ENCODE data around the gene MROH7. TPM values are rescaled to one million over a fixed set of nuclear protein-coding genes. Genes with fewer than 3 reads are reported as not detected.

The MROH7 gene
- total and polyA plus RNA-seq, 4 donors: 0.07 to 2.8 (median 0.58) TPM

DNA sequence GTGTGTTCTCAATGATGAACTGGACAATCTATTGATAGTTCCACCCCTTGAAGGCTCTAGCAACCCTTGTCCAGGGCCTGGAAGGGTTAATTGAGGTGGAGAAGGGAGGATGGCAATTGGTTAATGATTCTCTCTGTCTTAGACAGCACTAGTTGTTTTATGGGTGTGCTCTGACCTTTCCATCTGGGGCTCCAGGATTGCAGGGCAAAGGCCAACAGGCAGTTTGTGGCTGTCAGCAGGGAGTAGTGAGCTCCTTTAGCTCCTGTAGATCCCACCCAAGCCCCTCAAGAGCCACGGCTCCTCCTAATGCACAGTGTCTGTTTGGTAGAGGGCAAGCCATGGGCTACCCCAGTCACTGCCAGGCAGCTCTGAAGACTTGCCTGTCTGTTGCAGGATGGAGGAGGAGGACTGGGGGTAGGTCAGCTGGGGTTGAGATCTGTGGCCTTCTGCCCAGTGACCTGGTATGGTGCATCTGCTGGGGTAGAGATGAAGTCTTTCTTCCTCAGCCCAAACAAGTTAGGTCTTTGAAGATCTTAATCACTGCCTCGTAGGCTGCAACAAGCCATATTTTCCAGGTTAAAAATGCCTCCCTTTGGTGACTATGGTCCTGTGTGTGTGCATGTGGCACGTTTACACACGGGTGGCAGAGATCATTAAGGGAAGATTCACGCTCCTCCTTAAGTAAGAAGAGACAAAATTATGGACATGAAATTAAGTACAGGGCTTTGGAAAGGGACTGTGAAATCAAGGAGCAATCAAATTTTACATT is 7.7 kb downstream of the MROH7 start:
- Histone ChIP-seq H3K9ac (ENCODE audit: low read depth in 1 of 2, low read length in 2 of 2) (no peak overlapping the region), H3K27ac (ENCODE audit: low read depth in 1 of 2, low read length in 2 of 2) (peak overlapping the region in 1 of 2 donors; percentile 42), H3K4me1 (ENCODE audit: control insufficient read depth in 4 of 4, insufficient read depth in 4 of 4, low read length in 3 of 4) (peaks cover 13 to 67% (median 65%) of the 10 kb centered on the region in 4 donors), H3K36me3 (ENCODE audit: control insufficient read depth in 4 of 4, insufficient read depth in 3 of 4, low read depth in 1 of 4, low read length in 3 of 4) (no peaks in the 10 kb centered on the region), H3K27me3 (ENCODE audit: control insufficient read depth in 4 of 4, insufficient read depth in 4 of 4, low read length in 3 of 4) (no peaks in the 10 kb centered on the region), H3K9me3 (ENCODE audit: control insufficient read depth in 4 of 4, low read length in 3 of 4) (no peaks in the 10 kb centered on the region), H3K4me3 (ENCODE audit: low read depth in 1 of 3, low read length in 3 of 3) (peak overlapping the region in 2 of 3 donors; percentile 2 to 32)
- peak; percentile 84 to 92 for TF ChIP-seq HNF4A (conservative IDR thresholded peaks at IDR 0.05)
- no peak for TF ChIP-seq GABPA (IDR thresholded peaks at IDR 0.05 in 1 of 2, conservative IDR thresholded peaks at IDR 0.05 in 1 of 2)
- peak; percentile 17 to 40 for TF ChIP-seq RAD21 (IDR thresholded peaks at IDR 0.05)
- TF ChIP-seq, protein P1, sequence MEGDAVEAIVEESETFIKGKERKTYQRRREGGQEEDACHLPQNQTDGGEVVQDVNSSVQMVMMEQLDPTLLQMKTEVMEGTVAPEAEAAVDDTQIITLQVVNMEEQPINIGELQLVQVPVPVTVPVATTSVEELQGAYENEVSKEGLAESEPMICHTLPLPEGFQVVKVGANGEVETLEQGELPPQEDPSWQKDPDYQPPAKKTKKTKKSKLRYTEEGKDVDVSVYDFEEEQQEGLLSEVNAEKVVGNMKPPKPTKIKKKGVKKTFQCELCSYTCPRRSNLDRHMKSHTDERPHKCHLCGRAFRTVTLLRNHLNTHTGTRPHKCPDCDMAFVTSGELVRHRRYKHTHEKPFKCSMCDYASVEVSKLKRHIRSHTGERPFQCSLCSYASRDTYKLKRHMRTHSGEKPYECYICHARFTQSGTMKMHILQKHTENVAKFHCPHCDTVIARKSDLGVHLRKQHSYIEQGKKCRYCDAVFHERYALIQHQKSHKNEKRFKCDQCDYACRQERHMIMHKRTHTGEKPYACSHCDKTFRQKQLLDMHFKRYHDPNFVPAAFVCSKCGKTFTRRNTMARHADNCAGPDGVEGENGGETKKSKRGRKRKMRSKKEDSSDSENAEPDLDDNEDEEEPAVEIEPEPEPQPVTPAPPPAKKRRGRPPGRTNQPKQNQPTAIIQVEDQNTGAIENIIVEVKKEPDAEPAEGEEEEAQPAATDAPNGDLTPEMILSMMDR (IDR thresholded peaks at IDR 0.05; ENCODE audit: low read depth, low read length, missing input control): no peak
- TF ChIP-seq, protein P2, sequence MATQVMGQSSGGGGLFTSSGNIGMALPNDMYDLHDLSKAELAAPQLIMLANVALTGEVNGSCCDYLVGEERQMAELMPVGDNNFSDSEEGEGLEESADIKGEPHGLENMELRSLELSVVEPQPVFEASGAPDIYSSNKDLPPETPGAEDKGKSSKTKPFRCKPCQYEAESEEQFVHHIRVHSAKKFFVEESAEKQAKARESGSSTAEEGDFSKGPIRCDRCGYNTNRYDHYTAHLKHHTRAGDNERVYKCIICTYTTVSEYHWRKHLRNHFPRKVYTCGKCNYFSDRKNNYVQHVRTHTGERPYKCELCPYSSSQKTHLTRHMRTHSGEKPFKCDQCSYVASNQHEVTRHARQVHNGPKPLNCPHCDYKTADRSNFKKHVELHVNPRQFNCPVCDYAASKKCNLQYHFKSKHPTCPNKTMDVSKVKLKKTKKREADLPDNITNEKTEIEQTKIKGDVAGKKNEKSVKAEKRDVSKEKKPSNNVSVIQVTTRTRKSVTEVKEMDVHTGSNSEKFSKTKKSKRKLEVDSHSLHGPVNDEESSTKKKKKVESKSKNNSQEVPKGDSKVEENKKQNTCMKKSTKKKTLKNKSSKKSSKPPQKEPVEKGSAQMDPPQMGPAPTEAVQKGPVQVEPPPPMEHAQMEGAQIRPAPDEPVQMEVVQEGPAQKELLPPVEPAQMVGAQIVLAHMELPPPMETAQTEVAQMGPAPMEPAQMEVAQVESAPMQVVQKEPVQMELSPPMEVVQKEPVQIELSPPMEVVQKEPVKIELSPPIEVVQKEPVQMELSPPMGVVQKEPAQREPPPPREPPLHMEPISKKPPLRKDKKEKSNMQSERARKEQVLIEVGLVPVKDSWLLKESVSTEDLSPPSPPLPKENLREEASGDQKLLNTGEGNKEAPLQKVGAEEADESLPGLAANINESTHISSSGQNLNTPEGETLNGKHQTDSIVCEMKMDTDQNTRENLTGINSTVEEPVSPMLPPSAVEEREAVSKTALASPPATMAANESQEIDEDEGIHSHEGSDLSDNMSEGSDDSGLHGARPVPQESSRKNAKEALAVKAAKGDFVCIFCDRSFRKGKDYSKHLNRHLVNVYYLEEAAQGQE (IDR thresholded peaks at IDR 0.05): peak; percentile 47
- TF ChIP-seq HNF4G (IDR thresholded peaks at IDR 0.05): peak; percentile 31
- TF ChIP-seq EGR1 (IDR thresholded peaks at IDR 0.05; ENCODE audit: low read depth in 2 of 2): peak in 1 of 2 donors; percentile 26
- TF ChIP-seq FOXA2 (IDR thresholded peaks at IDR 0.05): peak; percentile 31
- peak; percentile 98 to 99 for TF ChIP-seq RXRA (IDR thresholded peaks at IDR 0.05)
- peak; percentile 95 for TF ChIP-seq SP1 (IDR thresholded peaks at IDR 0.05)
- TF ChIP-seq, protein P3, sequence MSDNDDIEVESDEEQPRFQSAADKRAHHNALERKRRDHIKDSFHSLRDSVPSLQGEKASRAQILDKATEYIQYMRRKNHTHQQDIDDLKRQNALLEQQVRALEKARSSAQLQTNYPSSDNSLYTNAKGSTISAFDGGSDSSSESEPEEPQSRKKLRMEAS (IDR thresholded peaks at IDR 0.05): peak; percentile 75
- peak; percentile 52 for TF ChIP-seq YY1 (IDR thresholded peaks at IDR 0.05)
- TF ChIP-seq TAF1 (conservative IDR thresholded peaks at IDR 0.05): no peak
- TF ChIP-seq FOXA1 (IDR thresholded peaks at IDR 0.05): no peak
- peak; percentile 34 to 78 for TF ChIP-seq JUND (IDR thresholded peaks at IDR 0.05)
- peak; percentile 48 for TF ChIP-seq NR2F2 (IDR thresholded peaks at IDR 0.05)
- TF ChIP-seq, protein P4, sequence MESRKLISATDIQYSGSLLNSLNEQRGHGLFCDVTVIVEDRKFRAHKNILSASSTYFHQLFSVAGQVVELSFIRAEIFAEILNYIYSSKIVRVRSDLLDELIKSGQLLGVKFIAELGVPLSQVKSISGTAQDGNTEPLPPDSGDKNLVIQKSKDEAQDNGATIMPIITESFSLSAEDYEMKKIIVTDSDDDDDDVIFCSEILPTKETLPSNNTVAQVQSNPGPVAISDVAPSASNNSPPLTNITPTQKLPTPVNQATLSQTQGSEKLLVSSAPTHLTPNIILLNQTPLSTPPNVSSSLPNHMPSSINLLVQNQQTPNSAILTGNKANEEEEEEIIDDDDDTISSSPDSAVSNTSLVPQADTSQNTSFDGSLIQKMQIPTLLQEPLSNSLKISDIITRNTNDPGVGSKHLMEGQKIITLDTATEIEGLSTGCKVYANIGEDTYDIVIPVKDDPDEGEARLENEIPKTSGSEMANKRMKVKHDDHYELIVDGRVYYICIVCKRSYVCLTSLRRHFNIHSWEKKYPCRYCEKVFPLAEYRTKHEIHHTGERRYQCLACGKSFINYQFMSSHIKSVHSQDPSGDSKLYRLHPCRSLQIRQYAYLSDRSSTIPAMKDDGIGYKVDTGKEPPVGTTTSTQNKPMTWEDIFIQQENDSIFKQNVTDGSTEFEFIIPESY (IDR thresholded peaks at IDR 0.05): no peak
- TF ChIP-seq, protein P5, sequence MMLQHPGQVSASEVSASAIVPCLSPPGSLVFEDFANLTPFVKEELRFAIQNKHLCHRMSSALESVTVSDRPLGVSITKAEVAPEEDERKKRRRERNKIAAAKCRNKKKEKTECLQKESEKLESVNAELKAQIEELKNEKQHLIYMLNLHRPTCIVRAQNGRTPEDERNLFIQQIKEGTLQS (IDR thresholded peaks at IDR 0.05): no peak
- peak; percentile 48 for DNase-seq (ENCODE audit: low spot score)
- 38% methylated on average over 5 of the region's 5 CpGs for WGBS

All from liver (tissue), 9 donors.